Right kidney (tissue), 1 donor: ENCODE measurements around the gene TUBB6.

ENCODE experiments used
- DNase-seq: peaks from one replicate; pipeline ENCODE4 v3.0.0-alpha.2; 2016

The TUBB6 gene

GRCh38 chr18:12312976-12313375, 4.9 kb downstream of the TUBB6 start:
- DNase-seq: no peak

GRCh38 chr18:12313530-12314245, 5.6 kb downstream of the TUBB6 start:
- no peak for DNase-seq

GRCh38 chr18:12314591-12315305, 6.7 kb downstream of the TUBB6 start:
- DNase-seq: no peak

GRCh38 chr18:12315490-12315889, 7.4 kb downstream of the TUBB6 start:
- no peak for DNase-seq

- no peak for DNase-seq
Observed at GRCh38 chr18:12315911-12316310, 7.9 kb downstream of the TUBB6 start.

GRCh38 chr18:12317664-12318333, 9.8 kb downstream of the TUBB6 start:
- no peak for DNase-seq

GRCh38 chr18:12318334-12318697, 10.3 kb downstream of the TUBB6 start:
- no peak for DNase-seq

GRCh38 chr18:12318857-12319256, 10.8 kb downstream of the TUBB6 start:
- no peak for DNase-seq

- DNase-seq: no peak
Observed at GRCh38 chr18:12321333-12321732, 13.3 kb downstream of the TUBB6 start.

- DNase-seq: no peak
Observed at GRCh38 chr18:12324991-12325725, 17.1 kb downstream of the TUBB6 start.

- no peak for DNase-seq
Observed at GRCh38 chr18:12325726-12326245, 17.7 kb downstream of the TUBB6 start.

- DNase-seq: no peak
Observed at GRCh38 chr18:12326711-12327460, 18.8 kb downstream of the TUBB6 start.

GRCh38 chr18:12327510-12328178, 19.6 kb downstream of the TUBB6 start:
- DNase-seq: no peak

- no peak for DNase-seq
Observed at GRCh38 chr18:12328179-12328823, 20.3 kb downstream of the TUBB6 start.

GRCh38 chr18:12329125-12329698, 21.2 kb downstream of the TUBB6 start:
- DNase-seq: no peak

- no peak for DNase-seq
Observed at GRCh38 chr18:12330766-12331165, 22.7 kb downstream of the TUBB6 start.

GRCh38 chr18:12333506-12334290, 25.7 kb downstream of the TUBB6 start:
- DNase-seq: no peak

- DNase-seq: no peak
Observed at GRCh38 chr18:12334366-12334808, 26.3 kb downstream of the TUBB6 start.

- no peak for DNase-seq
Observed at GRCh38 chr18:12334863-12335262, 26.8 kb downstream of the TUBB6 start.
